ENCODE data around the gene MT1F.

The MT1F gene

GRCh38 chr16:56625943-56626654 lies 31.7 kb upstream of the MT1F start:
- peak overlapping the region; percentile 96 for H3K4me3 ChIP-seq (ENCODE audit: low read depth, low read length)
- H3K79me2 ChIP-seq (ENCODE audit: control insufficient read depth, insufficient read depth, low read length, unreplicated experiment) = peaks cover 21% of the 10 kb centered on the region
- no peaks in the 10 kb centered on the region for H3K27me3 ChIP-seq (ENCODE audit: insufficient read depth, low read length)
- H3K4me1 ChIP-seq (ENCODE audit: control insufficient read depth, insufficient read depth, low read length, unreplicated experiment) = peaks cover 8% of the 10 kb centered on the region
- peak overlapping the region; percentile 88 for H3K27ac ChIP-seq (ENCODE audit: low read depth, low read length)
- no peak overlapping the region for H2AFZ ChIP-seq (ENCODE audit: low read length, unreplicated experiment)
- no peaks in the 10 kb centered on the region for H3K36me3 ChIP-seq (ENCODE audit: insufficient read depth, low read length)

- H3K27me3 ChIP-seq (ENCODE audit: insufficient read depth, low read length) = no peaks in the 10 kb centered on the region
- H3K79me2 ChIP-seq (ENCODE audit: control insufficient read depth, insufficient read depth, low read length, unreplicated experiment) = peaks cover 21% of the 10 kb centered on the region
- H3K4me3 ChIP-seq (ENCODE audit: low read depth, low read length) = peak overlapping the region; percentile 96
- H3K4me1 ChIP-seq (ENCODE audit: control insufficient read depth, insufficient read depth, low read length, unreplicated experiment) = peaks cover 8% of the 10 kb centered on the region
- no peak overlapping the region for H2AFZ ChIP-seq (ENCODE audit: low read length, unreplicated experiment)
- H3K36me3 ChIP-seq (ENCODE audit: insufficient read depth, low read length) = no peaks in the 10 kb centered on the region
- peak overlapping the region; percentile 88 for H3K27ac ChIP-seq (ENCODE audit: low read depth, low read length)
These were observed 31.1 kb upstream of the MT1F start for GRCh38 chr16:56626685-56627084.

GRCh38 chr16:56628486-56629350 lies 29.0 kb upstream of the MT1F start:
- no peaks in the 10 kb centered on the region for H3K27me3 ChIP-seq (ENCODE audit: insufficient read depth, low read length)
- no peak overlapping the region for H3K4me3 ChIP-seq (ENCODE audit: low read depth, low read length)
- no peak overlapping the region for H2AFZ ChIP-seq (ENCODE audit: low read length, unreplicated experiment)
- H3K79me2 ChIP-seq (ENCODE audit: control insufficient read depth, insufficient read depth, low read length, unreplicated experiment) = peaks cover 21% of the 10 kb centered on the region
- H3K36me3 ChIP-seq (ENCODE audit: insufficient read depth, low read length) = no peaks in the 10 kb centered on the region
- no peak overlapping the region for H3K27ac ChIP-seq (ENCODE audit: low read depth, low read length)
- H3K4me1 ChIP-seq (ENCODE audit: control insufficient read depth, insufficient read depth, low read length, unreplicated experiment) = peaks cover 8% of the 10 kb centered on the region

- H3K27ac ChIP-seq (ENCODE audit: low read depth, low read length) = no peak overlapping the region
- peaks cover 8% of the 10 kb centered on the region for H3K4me1 ChIP-seq (ENCODE audit: control insufficient read depth, insufficient read depth, low read length, unreplicated experiment)
- no peaks in the 10 kb centered on the region for H3K27me3 ChIP-seq (ENCODE audit: insufficient read depth, low read length)
- H3K79me2 ChIP-seq (ENCODE audit: control insufficient read depth, insufficient read depth, low read length, unreplicated experiment) = peaks cover 21% of the 10 kb centered on the region
- H2AFZ ChIP-seq (ENCODE audit: low read length, unreplicated experiment) = no peak overlapping the region
- no peaks in the 10 kb centered on the region for H3K36me3 ChIP-seq (ENCODE audit: insufficient read depth, low read length)
- H3K4me3 ChIP-seq (ENCODE audit: low read depth, low read length) = no peak overlapping the region
These were observed 28.2 kb upstream of the MT1F start for GRCh38 chr16:56629531-56629930.

DNA sequence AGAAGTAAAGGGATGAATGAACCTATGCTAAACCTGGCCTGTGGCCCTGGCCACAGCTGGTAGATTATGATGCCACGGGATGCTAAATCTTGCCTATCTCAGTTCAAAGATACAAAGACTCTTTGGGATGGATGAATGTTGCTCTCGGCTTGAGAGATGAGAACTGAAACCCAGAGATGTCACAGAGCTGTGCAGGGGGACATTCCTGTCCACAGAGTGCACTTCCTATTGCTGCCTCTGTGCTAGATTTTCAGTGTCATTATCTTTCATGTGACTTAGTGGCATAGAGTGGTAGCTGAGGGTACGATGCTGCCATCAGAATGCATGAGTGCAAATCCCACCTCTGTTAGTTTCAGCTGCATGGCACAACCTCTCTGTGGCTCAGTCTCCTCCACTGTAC lies 27.6 kb upstream of the MT1F start:
- no peaks in the 10 kb centered on the region for H3K27me3 ChIP-seq (ENCODE audit: insufficient read depth, low read length)
- peaks cover 3% of the 10 kb centered on the region for H3K4me1 ChIP-seq (ENCODE audit: control insufficient read depth, insufficient read depth, low read length, unreplicated experiment)
- no peaks in the 10 kb centered on the region for H3K36me3 ChIP-seq (ENCODE audit: insufficient read depth, low read length)
- no peak overlapping the region for H3K27ac ChIP-seq (ENCODE audit: low read depth, low read length)
- H2AFZ ChIP-seq (ENCODE audit: low read length, unreplicated experiment) = no peak overlapping the region
- no peak overlapping the region for H3K4me3 ChIP-seq (ENCODE audit: low read depth, low read length)
- peaks cover 17% of the 10 kb centered on the region for H3K79me2 ChIP-seq (ENCODE audit: control insufficient read depth, insufficient read depth, low read length, unreplicated experiment)

DNA sequence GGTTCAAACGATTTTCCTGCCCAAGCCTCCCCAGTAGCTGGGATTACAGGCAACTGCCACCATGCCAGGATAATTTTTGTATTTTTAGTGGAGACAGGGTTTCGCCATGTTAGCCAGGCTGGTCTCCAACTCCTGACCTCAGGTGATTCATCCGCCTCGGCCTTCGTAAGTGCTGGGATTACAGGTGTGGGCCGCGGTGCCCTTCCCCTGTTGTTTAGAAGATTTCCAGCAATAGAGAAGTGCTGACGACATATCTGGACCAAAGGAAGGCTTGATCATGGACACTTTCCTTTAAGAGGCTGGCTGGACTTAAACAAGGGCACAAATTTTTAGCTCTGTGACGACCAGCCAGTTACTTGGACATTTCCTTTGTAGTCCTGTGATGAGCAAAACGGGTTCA lies 26.6 kb upstream of the MT1F start:
- H3K4me1 ChIP-seq (ENCODE audit: control insufficient read depth, insufficient read depth, low read length, unreplicated experiment) = peaks cover 3% of the 10 kb centered on the region
- H3K4me3 ChIP-seq (ENCODE audit: low read depth, low read length) = peak overlapping the region; percentile 82
- H2AFZ ChIP-seq (ENCODE audit: low read length, unreplicated experiment) = no peak overlapping the region
- no peak overlapping the region for H3K27ac ChIP-seq (ENCODE audit: low read depth, low read length)
- peaks cover 6% of the 10 kb centered on the region for H3K79me2 ChIP-seq (ENCODE audit: control insufficient read depth, insufficient read depth, low read length, unreplicated experiment)
- no peaks in the 10 kb centered on the region for H3K36me3 ChIP-seq (ENCODE audit: insufficient read depth, low read length)
- H3K27me3 ChIP-seq (ENCODE audit: insufficient read depth, low read length) = no peaks in the 10 kb centered on the region

GRCh38 chr16:56631832-56632155 lies 26.0 kb upstream of the MT1F start:
- no peaks in the 10 kb centered on the region for H3K36me3 ChIP-seq (ENCODE audit: insufficient read depth, low read length)
- H2AFZ ChIP-seq (ENCODE audit: low read length, unreplicated experiment) = peak overlapping the region; percentile 66
- H3K4me1 ChIP-seq (ENCODE audit: control insufficient read depth, insufficient read depth, low read length, unreplicated experiment) = peaks cover 3% of the 10 kb centered on the region
- no peaks in the 10 kb centered on the region for H3K27me3 ChIP-seq (ENCODE audit: insufficient read depth, low read length)
- peak overlapping the region; percentile 82 for H3K4me3 ChIP-seq (ENCODE audit: low read depth, low read length)
- peaks cover under 1% of the 10 kb centered on the region for H3K79me2 ChIP-seq (ENCODE audit: control insufficient read depth, insufficient read depth, low read length, unreplicated experiment)
- peak overlapping the region; percentile 10; the same call in 1 of the 2 replicates for H3K27ac ChIP-seq (ENCODE audit: low read depth, low read length)

DNA sequence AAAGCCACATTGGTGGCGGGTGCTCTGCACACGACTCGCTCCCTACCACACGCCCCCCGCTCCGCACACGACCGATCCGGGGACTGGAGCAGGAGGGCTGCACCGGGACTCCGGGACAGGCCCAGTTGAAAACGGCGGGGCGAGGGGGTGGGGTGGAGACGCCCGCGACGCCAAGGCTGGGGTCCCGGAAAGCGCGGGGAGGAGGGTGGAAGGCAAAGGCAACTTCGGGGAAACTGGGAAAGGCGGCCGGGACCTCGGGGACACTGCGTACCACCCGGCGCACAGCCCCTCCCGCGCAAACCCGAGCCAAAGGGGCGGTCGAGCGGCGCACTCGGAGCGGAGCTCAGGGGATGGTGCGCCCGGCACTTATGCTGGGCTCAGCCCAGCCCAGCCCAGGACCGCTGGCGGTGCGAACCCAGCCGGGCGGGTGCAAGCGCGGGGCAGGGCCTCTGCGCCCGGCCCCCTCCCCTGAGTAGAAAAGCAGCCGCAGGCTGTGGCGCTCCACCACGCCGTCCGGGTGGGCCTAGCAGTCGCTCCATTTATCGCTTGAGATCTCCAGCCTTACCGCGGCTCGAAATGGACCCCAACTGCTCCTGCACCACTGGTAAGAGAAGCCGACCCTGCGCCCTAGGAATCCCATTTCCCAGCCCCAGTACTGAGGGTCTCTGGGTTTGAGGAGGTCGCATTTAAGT lies 25.5 kb upstream of the MT1F start, which contains the start of gene MT1M:
MT1M (plus strand) TSS at position 504 of the 692 bp plus-strand sequence; CDS start at position 577, 73 bp downstream.
- Histone ChIP-seq H3K4me3 (ENCODE audit: low read depth, low read length) (peak within 1 kb of the TSS; percentile 82), H3K27me3 (ENCODE audit: insufficient read depth, low read length) (no peaks in the 10 kb centered on the region), H3K36me3 (ENCODE audit: insufficient read depth, low read length) (no peaks in the 10 kb centered on the region), H3K27ac (ENCODE audit: low read depth, low read length) (peak within 1 kb of the TSS; percentile 10; the same call in 1 of the 2 replicates), H3K4me1 (ENCODE audit: control insufficient read depth, insufficient read depth, low read length, unreplicated experiment) (no peaks in the 10 kb centered on the region), H2AFZ (ENCODE audit: low read length, unreplicated experiment) (peak within 1 kb of the TSS; percentile 95), H3K79me2 (ENCODE audit: control insufficient read depth, insufficient read depth, low read length, unreplicated experiment) (no peaks in the 10 kb centered on the region)

GRCh38 chr16:56632848-56633365 lies 24.9 kb upstream of the MT1F start:
- peak overlapping the region; percentile 82 for H3K4me3 ChIP-seq (ENCODE audit: low read depth, low read length)
- H3K4me1 ChIP-seq (ENCODE audit: control insufficient read depth, insufficient read depth, low read length, unreplicated experiment) = no peaks in the 10 kb centered on the region
- peak overlapping the region; percentile 95 for H2AFZ ChIP-seq (ENCODE audit: low read length, unreplicated experiment)
- 0 out of 2 replicates have a peak, but pooled peaks cover 5% of the 10 kb centered on the region for H3K27me3 ChIP-seq (ENCODE audit: insufficient read depth, low read length)
- no peak overlapping the region for H3K27ac ChIP-seq (ENCODE audit: low read depth, low read length)
- H3K79me2 ChIP-seq (ENCODE audit: control insufficient read depth, insufficient read depth, low read length, unreplicated experiment) = no peaks in the 10 kb centered on the region
- H3K36me3 ChIP-seq (ENCODE audit: insufficient read depth, low read length) = no peaks in the 10 kb centered on the region

DNA sequence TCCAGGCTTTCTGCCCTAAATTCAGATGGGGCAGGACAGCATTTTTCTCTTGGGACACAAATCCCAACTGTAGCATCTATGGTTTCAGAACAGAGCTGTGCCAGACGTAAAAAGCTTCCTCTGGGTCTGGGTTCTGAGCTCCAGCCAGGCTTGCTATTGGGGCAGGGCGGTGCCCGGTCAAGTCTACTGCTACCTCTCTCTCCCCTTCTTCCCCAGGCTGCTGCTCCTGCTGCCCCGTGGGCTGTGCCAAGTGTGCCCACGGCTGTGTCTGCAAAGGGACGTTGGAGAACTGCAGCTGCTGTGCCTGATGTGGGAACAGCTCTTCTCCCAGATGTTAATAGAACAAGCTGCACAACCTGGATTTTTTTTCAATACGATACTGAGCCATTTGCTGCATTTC lies 24.2 kb upstream of the MT1F start:
- Histone ChIP-seq H3K27me3 (ENCODE audit: insufficient read depth, low read length) (0 out of 2 replicates have a peak, but pooled peaks cover 6% of the 10 kb centered on the region), H3K4me1 (ENCODE audit: control insufficient read depth, insufficient read depth, low read length, unreplicated experiment) (peaks cover under 1% of the 10 kb centered on the region)

More for the DNA sequence above, 24.2 kb upstream of the MT1F start:
- Histone ChIP-seq H3K27ac (ENCODE audit: low read depth, low read length) (no peak overlapping the region), H3K79me2 (ENCODE audit: control insufficient read depth, insufficient read depth, low read length, unreplicated experiment) (no peaks in the 10 kb centered on the region), H2AFZ (ENCODE audit: low read length, unreplicated experiment) (no peak overlapping the region), H3K4me3 (ENCODE audit: low read depth, low read length) (no peak overlapping the region; the same call in 1 of the 2 replicates), H3K36me3 (ENCODE audit: insufficient read depth, low read length) (no peaks in the 10 kb centered on the region)
